LNCAP (cell line): ENCODE measurements around the gene PARP8.

Experiments
- TF ChIP-seq, protein P1 (sequence below): fragments of 450-650 bp; IDR thresholded peaks from 2 replicates; pipeline ENCODE4 v1.5.1; 2017; ENCODE audit warnings: mild to moderate bottlenecking

PARP8 gene

DNA sequence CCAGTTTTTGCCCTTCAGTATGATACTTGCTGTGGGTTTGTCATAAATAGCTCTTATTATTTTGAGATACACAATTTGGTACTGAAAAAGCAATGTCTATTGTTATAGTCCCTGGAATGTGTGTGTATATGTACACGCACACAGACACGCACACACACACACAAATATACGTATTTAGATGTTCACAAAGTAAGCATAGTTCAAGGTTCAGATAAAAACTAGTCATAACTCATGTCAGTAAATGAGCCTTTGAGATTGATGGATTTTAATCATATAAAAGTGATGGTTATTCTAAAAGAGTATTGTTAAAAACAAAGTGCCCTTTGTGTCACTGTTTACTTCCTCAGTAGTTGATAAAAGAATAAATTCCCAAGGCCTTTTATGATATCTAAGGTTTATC lies 147.3 kb downstream of the PARP8 start:
- TF ChIP-seq, protein P1, sequence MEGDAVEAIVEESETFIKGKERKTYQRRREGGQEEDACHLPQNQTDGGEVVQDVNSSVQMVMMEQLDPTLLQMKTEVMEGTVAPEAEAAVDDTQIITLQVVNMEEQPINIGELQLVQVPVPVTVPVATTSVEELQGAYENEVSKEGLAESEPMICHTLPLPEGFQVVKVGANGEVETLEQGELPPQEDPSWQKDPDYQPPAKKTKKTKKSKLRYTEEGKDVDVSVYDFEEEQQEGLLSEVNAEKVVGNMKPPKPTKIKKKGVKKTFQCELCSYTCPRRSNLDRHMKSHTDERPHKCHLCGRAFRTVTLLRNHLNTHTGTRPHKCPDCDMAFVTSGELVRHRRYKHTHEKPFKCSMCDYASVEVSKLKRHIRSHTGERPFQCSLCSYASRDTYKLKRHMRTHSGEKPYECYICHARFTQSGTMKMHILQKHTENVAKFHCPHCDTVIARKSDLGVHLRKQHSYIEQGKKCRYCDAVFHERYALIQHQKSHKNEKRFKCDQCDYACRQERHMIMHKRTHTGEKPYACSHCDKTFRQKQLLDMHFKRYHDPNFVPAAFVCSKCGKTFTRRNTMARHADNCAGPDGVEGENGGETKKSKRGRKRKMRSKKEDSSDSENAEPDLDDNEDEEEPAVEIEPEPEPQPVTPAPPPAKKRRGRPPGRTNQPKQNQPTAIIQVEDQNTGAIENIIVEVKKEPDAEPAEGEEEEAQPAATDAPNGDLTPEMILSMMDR = no peak

DNA sequence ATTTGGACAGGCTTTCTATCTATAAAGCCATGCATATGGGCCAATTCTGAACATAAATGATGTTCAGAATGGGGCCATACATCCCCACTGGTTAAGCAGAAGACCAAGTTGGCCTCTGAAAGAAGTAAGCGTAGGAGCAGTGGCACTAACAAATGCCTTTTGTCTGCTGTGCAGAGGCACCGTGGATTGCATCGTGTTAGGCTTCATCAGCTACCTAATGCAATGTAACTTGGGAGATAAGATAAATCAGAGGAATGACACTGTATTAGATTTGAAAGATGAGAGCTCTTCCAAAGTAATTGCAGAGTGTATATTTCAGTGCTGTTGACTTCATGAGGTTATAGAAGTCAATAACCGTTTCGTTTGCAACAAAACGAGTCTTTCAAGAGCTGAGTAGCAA lies 148.1 kb downstream of the PARP8 start:
- TF ChIP-seq, protein P1 = no peak

DNA sequence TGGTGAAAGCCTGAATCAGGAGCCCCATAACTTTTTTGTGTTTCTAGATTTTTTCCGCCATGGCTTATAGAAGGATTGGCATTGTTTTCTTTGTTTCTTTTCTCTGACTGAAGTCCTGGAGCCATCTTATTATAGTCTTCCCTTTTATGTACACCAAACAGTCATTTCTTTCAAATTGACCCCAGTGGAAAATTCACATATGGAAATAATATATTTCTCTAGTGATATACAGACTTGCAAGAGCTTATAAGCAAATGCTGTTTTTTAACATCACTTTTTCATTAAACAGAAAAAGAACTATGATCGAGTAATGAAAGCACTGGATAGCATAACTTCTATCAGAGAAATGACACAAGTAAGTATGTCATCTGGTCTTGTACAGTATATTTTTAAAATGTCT lies 155.6 kb downstream of the PARP8 start:
- TF ChIP-seq, protein P1 = no peak

DNA sequence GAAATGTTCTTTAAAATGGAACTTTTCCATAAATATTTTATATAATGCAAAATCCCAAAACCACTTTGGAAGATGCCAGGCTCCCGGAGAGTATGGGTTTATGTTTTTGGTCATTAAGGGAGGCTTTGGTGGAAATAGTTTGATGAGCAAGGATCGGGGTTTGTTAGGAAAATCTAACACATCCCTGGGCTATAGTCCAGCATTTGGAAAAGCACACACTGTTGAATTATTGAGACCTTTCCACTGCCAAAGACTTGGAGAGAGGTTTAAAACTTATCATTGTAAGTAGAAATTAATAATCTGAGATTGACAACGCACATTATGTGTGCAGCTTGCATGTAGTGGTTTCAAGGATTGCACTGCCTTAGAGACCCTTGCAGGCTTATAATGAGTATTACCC lies 156.3 kb downstream of the PARP8 start:
- TF ChIP-seq, protein P1 = no peak

DNA sequence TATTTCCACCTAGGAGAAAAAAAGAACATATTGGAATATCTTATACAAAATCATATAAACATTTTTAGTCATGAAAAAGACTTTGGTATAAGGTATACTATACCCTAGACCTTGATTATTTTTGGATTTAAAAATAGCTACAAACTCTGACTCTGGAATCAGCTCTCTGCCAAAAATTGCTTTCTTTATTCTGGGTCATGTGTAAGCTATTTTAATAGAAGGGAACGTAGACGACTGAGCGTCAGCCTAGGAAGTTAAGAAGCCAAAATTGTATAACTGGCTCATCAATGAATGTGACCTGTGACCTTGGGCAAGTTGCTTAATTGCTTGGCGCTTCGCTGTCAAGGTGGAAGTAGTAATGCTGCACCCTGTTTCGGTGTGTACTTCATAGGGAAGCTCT lies 157.1 kb downstream of the PARP8 start:
- TF ChIP-seq, protein P1 = no peak

DNA sequence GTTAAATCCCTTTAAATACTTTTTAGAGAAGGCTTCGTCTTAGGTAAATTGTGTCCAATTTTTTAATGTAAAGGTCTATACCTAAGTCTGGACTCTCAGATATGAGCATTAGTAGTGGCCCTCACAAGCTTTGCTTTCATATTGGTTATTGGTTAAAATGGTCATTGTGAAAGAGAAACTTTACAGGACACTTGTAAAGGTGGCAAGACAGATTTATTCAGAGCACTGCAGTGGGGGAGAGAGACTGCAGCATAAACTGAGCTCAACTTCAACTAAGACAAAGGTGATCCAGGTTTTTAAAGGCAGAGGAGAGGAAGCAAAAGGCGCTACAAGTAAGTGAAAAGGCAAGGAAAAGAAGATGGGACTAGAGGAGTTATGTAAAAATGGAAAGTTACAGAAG lies 157.7 kb downstream of the PARP8 start:
- TF ChIP-seq, protein P1 = no peak

DNA sequence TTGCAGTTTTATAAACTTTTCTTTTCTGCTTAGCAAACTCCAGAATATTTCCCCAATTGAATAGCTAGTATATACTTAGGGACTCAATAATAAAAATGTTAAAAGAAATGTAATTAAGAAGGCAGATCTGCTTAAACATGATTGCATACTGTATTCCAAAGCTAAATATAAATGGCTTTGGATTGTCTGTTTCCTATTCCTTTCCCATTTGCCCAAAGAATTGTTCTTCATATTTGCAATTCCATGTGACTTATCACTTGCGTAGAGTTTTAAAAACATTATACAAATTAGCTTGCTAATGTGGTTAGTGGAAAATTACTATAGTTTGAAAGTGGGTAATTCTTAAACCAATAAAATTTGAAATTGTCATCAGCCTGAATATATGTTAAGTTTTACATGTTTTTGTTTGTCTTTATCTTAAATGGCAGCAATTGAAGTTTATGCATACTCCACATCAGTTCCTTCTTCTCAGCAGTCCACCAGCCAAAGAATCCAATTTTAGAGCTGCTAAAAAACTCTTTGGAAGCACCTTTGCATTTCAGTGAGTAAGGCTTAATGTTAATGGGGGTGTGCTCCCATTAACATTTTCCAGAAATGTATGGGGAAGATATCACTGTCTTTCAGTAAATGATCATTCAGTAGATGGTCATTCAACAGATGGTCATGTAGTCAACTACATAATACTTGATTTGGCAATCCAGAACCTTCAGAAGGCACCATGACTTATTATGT lies 161.2 kb downstream of the PARP8 start:
- TF ChIP-seq, protein P1 = no peak

DNA sequence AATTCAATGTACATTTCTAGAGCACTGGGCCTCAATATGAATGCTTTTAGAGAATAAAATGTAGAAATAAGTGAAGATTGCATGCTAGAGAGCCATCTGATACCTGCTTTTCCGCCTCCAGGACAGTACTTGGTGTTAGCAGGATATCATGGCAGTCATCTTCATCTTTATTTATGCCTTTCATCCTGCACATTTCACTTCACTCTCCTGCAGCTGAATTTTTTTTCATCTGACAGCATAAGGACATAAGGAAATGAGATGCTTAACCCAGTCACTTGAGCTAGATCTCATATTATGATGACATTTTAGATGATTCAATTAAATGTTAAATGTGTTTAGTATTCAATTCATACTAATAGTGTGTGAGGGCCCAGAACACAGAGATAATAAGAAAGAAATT lies 162.6 kb downstream of the PARP8 start:
- TF ChIP-seq, protein P1 = no peak
